22Rv1 (cell line): Measurements from ENCODE around the gene TMEM91.
"Not testable (repeated sequence)": the region's sequence is repeated elsewhere in the genome, so short reads cannot be mapped to it uniquely, and the experiment has no call there.

Experiments used
- ZFX ChIP-seq: fragments of 450-650 bp; IDR thresholded peaks from 2 replicates; pipeline ENCODE4 v1.6.1; 2017; ENCODE audit warnings: antibody characterized with exemption, borderline replicate concordance
- TF ChIP-seq, protein P1 (sequence below): fragments of 450-650 bp; IDR thresholded peaks from 2 replicates; pipeline ENCODE4 v1.5.1; 2017; ENCODE audit warnings: mild to moderate bottlenecking

DNA sequence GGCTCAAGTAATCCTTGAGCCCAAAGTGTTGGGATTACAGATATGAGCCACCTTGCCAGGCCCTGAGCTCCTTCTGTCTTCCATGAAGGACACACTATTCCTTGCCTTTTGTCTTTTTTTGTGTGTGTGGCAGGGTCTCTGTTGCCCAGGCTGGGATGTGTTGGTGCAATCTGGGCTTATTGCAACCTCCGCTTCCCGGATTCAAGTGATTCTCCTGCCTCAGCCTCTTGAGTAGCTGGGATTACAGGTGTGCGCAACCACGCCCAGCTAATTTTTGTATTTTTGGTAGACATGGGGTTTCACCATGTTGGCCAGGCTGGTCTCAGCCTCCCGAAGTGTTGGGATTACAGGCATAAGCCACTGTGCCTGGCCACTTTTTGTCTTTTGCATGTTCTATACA lies 32.5 kb downstream of the TMEM91 start:
- TF ChIP-seq, protein P1, sequence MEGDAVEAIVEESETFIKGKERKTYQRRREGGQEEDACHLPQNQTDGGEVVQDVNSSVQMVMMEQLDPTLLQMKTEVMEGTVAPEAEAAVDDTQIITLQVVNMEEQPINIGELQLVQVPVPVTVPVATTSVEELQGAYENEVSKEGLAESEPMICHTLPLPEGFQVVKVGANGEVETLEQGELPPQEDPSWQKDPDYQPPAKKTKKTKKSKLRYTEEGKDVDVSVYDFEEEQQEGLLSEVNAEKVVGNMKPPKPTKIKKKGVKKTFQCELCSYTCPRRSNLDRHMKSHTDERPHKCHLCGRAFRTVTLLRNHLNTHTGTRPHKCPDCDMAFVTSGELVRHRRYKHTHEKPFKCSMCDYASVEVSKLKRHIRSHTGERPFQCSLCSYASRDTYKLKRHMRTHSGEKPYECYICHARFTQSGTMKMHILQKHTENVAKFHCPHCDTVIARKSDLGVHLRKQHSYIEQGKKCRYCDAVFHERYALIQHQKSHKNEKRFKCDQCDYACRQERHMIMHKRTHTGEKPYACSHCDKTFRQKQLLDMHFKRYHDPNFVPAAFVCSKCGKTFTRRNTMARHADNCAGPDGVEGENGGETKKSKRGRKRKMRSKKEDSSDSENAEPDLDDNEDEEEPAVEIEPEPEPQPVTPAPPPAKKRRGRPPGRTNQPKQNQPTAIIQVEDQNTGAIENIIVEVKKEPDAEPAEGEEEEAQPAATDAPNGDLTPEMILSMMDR = not testable (repeated sequence)
- not testable (repeated sequence) for TF ChIP-seq ZFX
